ENCODE data around the gene CUTA.

DNA sequence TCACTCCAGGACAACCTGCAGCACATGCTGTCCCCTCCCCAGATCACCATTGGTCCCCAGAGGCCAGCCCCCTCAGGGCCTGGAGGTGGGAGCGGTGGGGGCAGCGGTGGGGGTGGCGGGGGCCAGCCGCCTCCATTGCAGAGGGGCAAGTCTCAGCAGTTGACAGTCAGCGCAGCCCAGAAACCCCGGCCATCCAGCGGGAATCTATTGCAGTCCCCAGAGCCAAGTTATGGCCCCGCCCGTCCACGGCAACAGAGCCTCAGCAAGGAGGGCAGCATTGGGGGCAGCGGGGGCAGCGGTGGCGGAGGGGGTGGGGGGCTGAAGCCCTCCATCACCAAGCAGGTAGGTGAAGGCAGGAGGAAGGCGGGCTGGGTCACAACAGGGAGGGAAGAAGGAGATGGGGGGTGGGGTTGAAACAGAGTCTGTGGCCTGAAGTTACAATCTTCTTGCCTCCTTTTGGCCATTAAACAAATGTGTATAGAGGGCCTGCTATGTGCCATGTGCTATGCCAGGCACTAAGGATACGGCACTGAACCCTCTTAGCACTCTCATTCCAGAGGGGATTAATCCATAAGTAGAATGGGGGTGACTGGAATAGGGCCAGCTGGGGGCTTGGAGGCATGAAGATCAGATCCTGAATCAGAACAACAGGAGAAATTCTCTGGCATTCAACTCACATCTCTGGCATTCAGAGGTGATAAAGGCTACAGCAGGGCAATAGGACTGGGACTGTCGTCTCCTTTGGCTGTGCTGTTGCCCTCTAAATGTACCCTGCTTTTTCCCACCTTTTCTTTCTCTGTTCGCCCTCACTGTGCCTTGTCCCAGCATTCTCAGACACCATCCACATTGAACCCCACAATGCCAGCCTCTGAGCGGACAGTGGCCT is 26.0 kb upstream of the CUTA start:
- TF ChIP-seq, protein P1, sequence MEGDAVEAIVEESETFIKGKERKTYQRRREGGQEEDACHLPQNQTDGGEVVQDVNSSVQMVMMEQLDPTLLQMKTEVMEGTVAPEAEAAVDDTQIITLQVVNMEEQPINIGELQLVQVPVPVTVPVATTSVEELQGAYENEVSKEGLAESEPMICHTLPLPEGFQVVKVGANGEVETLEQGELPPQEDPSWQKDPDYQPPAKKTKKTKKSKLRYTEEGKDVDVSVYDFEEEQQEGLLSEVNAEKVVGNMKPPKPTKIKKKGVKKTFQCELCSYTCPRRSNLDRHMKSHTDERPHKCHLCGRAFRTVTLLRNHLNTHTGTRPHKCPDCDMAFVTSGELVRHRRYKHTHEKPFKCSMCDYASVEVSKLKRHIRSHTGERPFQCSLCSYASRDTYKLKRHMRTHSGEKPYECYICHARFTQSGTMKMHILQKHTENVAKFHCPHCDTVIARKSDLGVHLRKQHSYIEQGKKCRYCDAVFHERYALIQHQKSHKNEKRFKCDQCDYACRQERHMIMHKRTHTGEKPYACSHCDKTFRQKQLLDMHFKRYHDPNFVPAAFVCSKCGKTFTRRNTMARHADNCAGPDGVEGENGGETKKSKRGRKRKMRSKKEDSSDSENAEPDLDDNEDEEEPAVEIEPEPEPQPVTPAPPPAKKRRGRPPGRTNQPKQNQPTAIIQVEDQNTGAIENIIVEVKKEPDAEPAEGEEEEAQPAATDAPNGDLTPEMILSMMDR (IDR thresholded peaks at IDR 0.05): no peak
- no peak for TF ChIP-seq EP300 (IDR thresholded peaks at IDR 0.05)
- TF ChIP-seq POLR2AphosphoS5 (IDR thresholded peaks at IDR 0.05): no peak
- no peak for TF ChIP-seq POLR2A (IDR thresholded peaks at IDR 0.05; ENCODE audit: low read depth)

Measured in esophagus muscularis mucosa (tissue), 4 donors.